Suprapubic skin (tissue), 4 donors: ENCODE results near the gene NUP85.

ENCODE experiments used
- CTCF ChIP-seq, 2 donors: fragments of 200-600 bp in 1 of 2; fragments of 450-650 bp in 1 of 2; sonication (generic) in 1 of 2; IDR thresholded peaks; one replicate each; pipeline ENCODE4 v1.5.1; 2016 to 2019; ENCODE audit warnings: antibody characterized with exemption in 2 of 2, mild to moderate bottlenecking in 1 of 2, moderate library complexity in 1 of 2
- EP300 ChIP-seq: sonication (generic); formaldehyde crosslinking; IDR thresholded peaks from one replicate; pipeline ENCODE4 v1.6.1; 2017; ENCODE audit warnings: antibody characterized with exemption
- POLR2A ChIP-seq, 2 donors: fragments of 450-650 bp; IDR thresholded peaks; one replicate each; pipeline ENCODE4 v1.6.1; 2017; ENCODE audit warnings: antibody characterized with exemption in 2 of 2, mild to moderate bottlenecking in 2 of 2, moderate library complexity in 2 of 2
- POLR2AphosphoS5 ChIP-seq, 3 donors: sonication (generic); formaldehyde crosslinking; IDR thresholded peaks; one replicate each; pipeline ENCODE4 v1.6.1; 2017; ENCODE audit warnings: antibody characterized with exemption in 3 of 3

GRCh38 chr17:75250009-75250471 is 44.6 kb downstream of the NUP85 start:
- no peak for TF ChIP-seq CTCF (IDR thresholded peaks at IDR 0.05)
- TF ChIP-seq POLR2A (IDR thresholded peaks at IDR 0.05): no peak
- TF ChIP-seq POLR2AphosphoS5 (IDR thresholded peaks at IDR 0.05): no peak
- no peak for TF ChIP-seq EP300
